ENCODE data around the gene TLE1. TPM values are rescaled to one million over a fixed set of nuclear protein-coding genes. Genes with fewer than 3 reads are reported as not detected.
"Not testable (repeated sequence)": the region's sequence is repeated elsewhere in the genome, so short reads cannot be mapped to it uniquely, and the experiment has no call there.

Gene TLE1
- total RNA-seq, 8 experiments from 2014 or later = 0.52 to 105 (median 43.0) TPM

DNA sequence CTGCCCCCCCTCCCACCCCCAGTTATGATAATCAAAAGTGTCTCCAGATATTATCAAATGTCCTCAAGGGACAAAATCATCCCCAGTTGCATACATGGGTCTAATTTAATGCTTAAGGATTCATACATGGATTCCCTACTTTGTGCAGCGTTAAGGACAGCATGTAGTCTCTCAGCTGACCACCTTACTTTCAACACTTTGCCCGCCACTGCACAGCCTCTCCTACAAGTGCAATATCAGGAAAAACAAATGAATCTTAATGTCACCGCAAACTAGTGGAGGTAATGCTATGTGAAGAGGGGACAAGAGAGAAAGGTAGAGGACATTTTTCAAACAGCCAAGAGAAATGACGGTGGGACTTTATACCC is 78.6 kb downstream of the TLE1 start:
- H3K4me1 ChIP-seq (replicated peaks in 1 of 2) = peaks cover 10 to 12% of the 10 kb centered on the region in 2 donors
- no peak overlapping the region for H3K4me3 ChIP-seq
- WGBS, 10 experiments = 83 to 100% (median 100%) methylated on average over 1 to 4 of the region's 4 CpGs; no CpG with 5 or more reads in 2 of the 10 experiments
- ATAC-seq (replicated peaks in 6 of 8) = no peak
- in situ Hi-C loops (cut with MboI; ENCODE audit: low pct_unique_long_range_greater_than_20kb in 2 of 9, low sequenced_read_pairs in 9 of 9, unreplicated experiment in 9 of 9) = no loop called here
- no peak overlapping the region for H3K27ac ChIP-seq

- peak in 7 of 8 experiments; percentile 53 to 89 (median 69) for ATAC-seq (replicated peaks in 6 of 8)
- 40 to 100% (median 58%) methylated on average over 1 to 6 of the region's 8 CpGs; no CpG with 5 or more reads in 1 of the 10 experiments for WGBS, 10 experiments
- Histone ChIP-seq H3K4me1 (replicated peaks in 1 of 2) (peaks cover 10 to 13% of the 10 kb centered on the region in 2 donors), H3K27ac (peak overlapping the region in 1 of 2 donors; percentile 57), H3K4me3 (no peak overlapping the region)
- in situ Hi-C loops (cut with MboI; ENCODE audit: low pct_unique_long_range_greater_than_20kb in 2 of 9, low sequenced_read_pairs in 9 of 9, unreplicated experiment in 9 of 9) = no loop called here
Measured at GRCh38 chr9:81609782-81610739, 79.3 kb downstream of the TLE1 start.

GRCh38 chr9:81608289-81608657 is 81.1 kb downstream of the TLE1 start:
- Histone ChIP-seq H3K27ac (no peak overlapping the region), H3K4me3 (no peak overlapping the region), H3K4me1 (replicated peaks in 1 of 2) (peaks cover 10 to 25% of the 10 kb centered on the region in 2 donors)
- in situ Hi-C loops (cut with MboI; ENCODE audit: low pct_unique_long_range_greater_than_20kb in 2 of 9, low sequenced_read_pairs in 9 of 9, unreplicated experiment in 9 of 9) = no loop called here
- 63 to 100% (median 88%) methylated on average over 1 to 4 of the region's 4 CpGs; no CpG with 5 or more reads in 4 of the 10 experiments for WGBS, 10 experiments
- no peak for ATAC-seq (replicated peaks in 6 of 8)

DNA sequence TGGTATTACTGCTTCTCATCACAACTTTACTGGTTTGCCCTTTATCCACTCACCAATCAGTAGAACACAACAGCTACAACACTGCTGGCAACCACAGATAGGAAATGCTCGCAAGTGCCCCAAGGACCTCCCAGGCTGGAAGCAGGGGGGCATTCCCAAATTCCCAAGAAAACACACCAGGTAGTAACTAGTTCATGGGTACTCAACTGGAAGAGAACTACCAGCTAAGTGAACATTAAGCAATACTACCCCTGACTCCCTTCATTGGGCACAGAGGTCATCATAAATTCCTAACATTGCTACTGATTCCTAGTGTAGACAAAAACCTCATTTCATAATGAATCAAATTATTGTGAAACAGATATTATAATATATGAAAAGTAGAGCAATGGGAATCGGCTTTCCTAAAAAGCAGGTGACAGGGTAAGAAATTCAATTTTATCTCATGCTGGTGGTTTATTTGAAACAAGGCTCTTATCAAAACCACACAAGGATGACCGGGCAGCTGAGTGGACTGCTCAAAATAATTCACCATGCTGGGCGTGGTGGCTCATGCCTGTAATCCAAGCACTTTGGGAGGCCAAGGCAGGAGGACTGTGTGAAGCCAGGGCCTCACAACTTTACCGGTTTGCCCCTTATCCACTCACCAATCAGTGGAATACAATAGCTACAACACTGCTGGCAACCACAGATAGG is 81.6 kb downstream of the TLE1 start:
- Histone ChIP-seq H3K27ac (no peak overlapping the region), H3K4me3 (no peak overlapping the region), H3K4me1 (replicated peaks in 1 of 2) (peaks cover 10 to 25% of the 10 kb centered on the region in 2 donors)
- 0 to 100% (median 83%) methylated on average over 1 to 5 of the region's 5 CpGs; no CpG with 5 or more reads in 1 of the 10 experiments for WGBS, 10 experiments
- no peak for ATAC-seq (replicated peaks in 6 of 8)
- in situ Hi-C loops (cut with MboI; ENCODE audit: low pct_unique_long_range_greater_than_20kb in 2 of 9, low sequenced_read_pairs in 9 of 9, unreplicated experiment in 9 of 9) = no loop called here

GRCh38 chr9:81606261-81606660 is 83.1 kb downstream of the TLE1 start:
- H3K4me3 ChIP-seq; in situ Hi-C loops (cut with MboI; ENCODE audit: low pct_unique_long_range_greater_than_20kb in 2 of 9, low sequenced_read_pairs in 9 of 9, unreplicated experiment in 9 of 9); ATAC-seq (replicated peaks in 6 of 8); H3K27ac ChIP-seq: not testable (repeated sequence)
- peaks cover 10 to 30% of the 10 kb centered on the region in 2 donors for H3K4me1 ChIP-seq (replicated peaks in 1 of 2)

DNA sequence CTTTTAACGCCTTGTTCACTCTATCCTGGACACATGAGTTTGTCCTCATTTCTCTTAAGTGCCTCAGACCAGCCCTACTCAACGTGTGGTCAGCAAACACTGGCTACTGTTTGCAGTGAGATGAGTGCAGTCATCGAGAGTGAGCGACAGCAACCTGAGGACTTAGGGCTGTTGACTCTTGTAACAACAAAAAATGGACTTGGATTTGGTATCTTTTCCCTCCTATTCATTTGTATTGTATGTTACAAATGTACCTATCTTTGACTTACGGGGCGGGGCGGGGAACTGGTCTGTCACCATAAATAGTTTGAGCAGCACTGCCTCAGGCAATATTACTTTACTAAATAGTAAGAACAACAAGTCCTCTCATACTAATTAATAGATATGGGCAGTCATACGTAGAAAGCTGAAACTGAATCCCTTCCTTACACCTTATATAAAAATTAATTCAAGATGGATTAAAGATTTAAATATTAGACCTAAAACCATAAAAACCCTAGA is 84.1 kb downstream of the TLE1 start:
- H3K4me3 ChIP-seq = no peak overlapping the region
- peak in 1 of 8 experiments; percentile 41 for ATAC-seq (replicated peaks in 6 of 8)
- 74 to 100% (median 90%) methylated on average over 2 to 8 of the region's 8 CpGs; no CpG with 5 or more reads in 1 of the 10 experiments for WGBS, 10 experiments
- in situ Hi-C loops (cut with MboI; ENCODE audit: low pct_unique_long_range_greater_than_20kb in 2 of 9, low sequenced_read_pairs in 9 of 9, unreplicated experiment in 9 of 9) = no loop called here
- H3K4me1 ChIP-seq (replicated peaks in 1 of 2) = peaks cover 11 to 32% of the 10 kb centered on the region in 2 donors
- no peak overlapping the region for H3K27ac ChIP-seq

GRCh38 chr9:81604306-81605169 is 84.8 kb downstream of the TLE1 start:
- in situ Hi-C loops (cut with MboI; ENCODE audit: low pct_unique_long_range_greater_than_20kb in 2 of 9, low sequenced_read_pairs in 9 of 9, unreplicated experiment in 9 of 9) = no loop called here
- ATAC-seq (replicated peaks in 6 of 8) = peak in 5 of 8 experiments; percentile 64 to 96 (median 83)
- Histone ChIP-seq H3K4me3 (no peak overlapping the region), H3K27ac (no peak overlapping the region), H3K4me1 (replicated peaks in 1 of 2) (peaks cover 5 to 25% of the 10 kb centered on the region in 2 donors)
- WGBS, 10 experiments = 54 to 100% (median 68%) methylated on average over 2 to 9 of the region's 12 CpGs; no CpG with 5 or more reads in 2 of the 10 experiments

GRCh38 chr9:81602887-81603680 is 86.3 kb downstream of the TLE1 start:
- Histone ChIP-seq H3K4me1 (replicated peaks in 1 of 2) (peaks cover 5 to 30% of the 10 kb centered on the region in 2 donors), H3K4me3 (no peak overlapping the region), H3K27ac (no peak overlapping the region)
- no peak for ATAC-seq (replicated peaks in 6 of 8)
- 71 to 100% (median 88%) methylated on average over 1 to 5 of the region's 6 CpGs for whole genome bisulfite sequencing, 10 experiments
- in situ Hi-C loops (cut with MboI; ENCODE audit: low pct_unique_long_range_greater_than_20kb in 2 of 9, low sequenced_read_pairs in 9 of 9, unreplicated experiment in 9 of 9) = no loop called here

GRCh38 chr9:81601639-81602623 is 87.4 kb downstream of the TLE1 start:
- WGBS, 10 experiments = 56 to 100% (median 84%) methylated on average over 2 to 14 of the region's 15 CpGs

DNA sequence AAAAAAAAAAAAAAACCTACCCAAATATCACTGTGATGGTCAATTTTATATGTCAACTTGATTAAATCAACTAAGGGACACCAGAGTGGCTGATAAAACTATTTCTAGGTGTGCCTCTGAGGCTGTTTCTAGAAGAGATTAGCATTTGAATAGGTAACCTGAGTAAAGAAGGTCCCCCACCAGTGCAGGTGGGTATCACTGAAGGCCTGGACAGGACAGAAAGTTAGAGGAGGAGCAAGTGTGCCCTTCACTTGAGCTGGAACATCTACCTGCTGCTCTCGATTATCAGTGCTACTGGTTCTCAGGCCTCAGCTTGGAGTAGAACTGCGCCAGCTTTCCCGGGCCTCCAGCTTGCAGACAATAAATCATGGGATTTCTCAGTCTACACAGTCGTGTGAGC is 88.7 kb downstream of the TLE1 start:
- no peak overlapping the region for H3K4me3 ChIP-seq
- in situ Hi-C loops (cut with MboI; ENCODE audit: low pct_unique_long_range_greater_than_20kb in 2 of 9, low sequenced_read_pairs in 9 of 9, unreplicated experiment in 9 of 9) = no loop called here
- ATAC-seq (replicated peaks in 6 of 8) = no peak
- H3K27ac ChIP-seq = no peak overlapping the region
- WGBS, 10 experiments = 50 to 85% (median 63%) methylated on average over 1 to 4 of the region's 4 CpGs; no CpG with 5 or more reads in 3 of the 10 experiments
- H3K4me1 ChIP-seq (replicated peaks in 1 of 2) = peaks cover 25 to 51% of the 10 kb centered on the region in 2 donors

More at GRCh38 chr9:81601639-81602623, 87.4 kb downstream of the TLE1 start:
- peaks cover 12 to 39% of the 10 kb centered on the region in 2 donors for H3K4me1 ChIP-seq (replicated peaks in 1 of 2)
- ATAC-seq (replicated peaks in 6 of 8) = peak in 3 of 8 experiments; percentile 93 to 96 (median 94)
- in situ Hi-C loops (cut with MboI; ENCODE audit: low pct_unique_long_range_greater_than_20kb in 2 of 9, low sequenced_read_pairs in 9 of 9, unreplicated experiment in 9 of 9) = no loop called here
- H3K27ac ChIP-seq = no peak overlapping the region
- no peak overlapping the region for H3K4me3 ChIP-seq

DNA sequence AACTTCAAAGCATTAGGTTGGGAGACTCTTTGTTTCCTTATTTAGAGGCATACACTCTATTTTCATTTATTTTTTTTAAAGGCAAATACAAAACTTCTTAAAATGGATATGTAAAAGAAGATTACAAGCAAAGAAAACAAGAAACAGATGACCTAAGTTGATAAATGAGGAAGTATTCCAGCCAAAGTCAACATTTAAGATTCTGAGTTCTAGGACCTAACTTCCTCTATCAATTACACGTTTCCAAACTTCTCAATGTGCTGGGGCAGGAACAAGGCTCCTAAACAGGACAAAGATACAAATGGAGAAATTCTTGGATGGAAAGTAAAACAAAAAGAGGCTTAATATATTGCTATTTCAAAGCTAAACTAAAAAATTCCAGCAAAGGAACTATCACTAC is 89.5 kb downstream of the TLE1 start:
- no peak overlapping the region for H3K27ac ChIP-seq
- H3K4me1 ChIP-seq (replicated peaks in 1 of 2) = peaks cover 29 to 48% of the 10 kb centered on the region in 2 donors
- WGBS, 10 experiments = 0 to 100% (median 82%) methylated on average over 1 of the region's 1 CpG; no CpG with 5 or more reads in 3 of the 10 experiments
- ATAC-seq (replicated peaks in 6 of 8) = no peak
- in situ Hi-C loops (cut with MboI; ENCODE audit: low pct_unique_long_range_greater_than_20kb in 2 of 9, low sequenced_read_pairs in 9 of 9, unreplicated experiment in 9 of 9) = no loop called here
- no peak overlapping the region for H3K4me3 ChIP-seq

All from motor neuron (in vitro differentiated cells).